H1 (cell line): ENCODE results near the gene PNLDC1. TPM values are rescaled to one million over a fixed set of nuclear protein-coding genes. Genes with fewer than 3 reads are reported as not detected.

Source experiments
- ASH2L ChIP-seq: fragments of 200-600, 300-600 bp; sonication (generic); IDR thresholded peaks from one replicate; pipeline ENCODE4 v1.7.1; 2017; ENCODE audit warnings: low read length
- BACH1 ChIP-seq: IDR thresholded peaks from 2 replicates; pipeline ENCODE4 v1.6.1; 2012; ENCODE audit warnings: low read length, improper control_type of control experiment
- CBX8 ChIP-seq: fragments of 300-800, 300-1000 bp; sonication (generic); IDR thresholded peaks from 2 replicates; pipeline ENCODE4 v1.7.1; 2016; ENCODE audit warnings: low read depth, low read length, borderline replicate concordance
- CEBPB ChIP-seq: IDR thresholded peaks from 2 replicates; pipeline ENCODE4 v1.6.1; 2012; ENCODE audit warnings: low read depth, low read length
- FOSL1 ChIP-seq: IDR thresholded peaks from 2 replicates; pipeline ENCODE4 v1.6.1; 2011; ENCODE audit warnings: mild to moderate bottlenecking, low read depth, low read length, moderate library complexity; ENCODE audit not compliant: insufficient read depth
- KDM4A ChIP-seq: IDR thresholded peaks from one replicate; pipeline ENCODE4 v1.7.1; 2012; ENCODE audit warnings: low read depth, mild to moderate bottlenecking, moderate library complexity, low read length, inconsistent platforms; ENCODE audit not compliant: severe bottlenecking
- RFX5 ChIP-seq: IDR thresholded peaks from 2 replicates; pipeline ENCODE4 v1.6.1; 2011; ENCODE audit warnings: low read depth, low read length, improper control_type of control experiment, borderline replicate concordance
- SP1 ChIP-seq: IDR thresholded peaks from 2 replicates; pipeline ENCODE4 v1.6.1; 2011; ENCODE audit warnings: low read depth, low read length
- SRF ChIP-seq: IDR thresholded peaks from 2 replicates; pipeline ENCODE4 v1.6.1; 2011; ENCODE audit warnings: mild to moderate bottlenecking, low read depth, low read length, moderate library complexity
- ZNF274 ChIP-seq: IDR thresholded peaks from 2 replicates; pipeline ENCODE4 v1.7.0; 2012; ENCODE audit warnings: low read length, borderline replicate concordance; ENCODE audit errors: extremely low read depth
- polyA plus RNA-seq, 7 experiments: library from polyadenylated mRNA; depleted of rRNA in 3 of 7; stranded (reverse) in 5 of 7; unstranded in 2 of 7; fragments of >200 nt in 5 of 7; fragments of 200-250 nt in 2 of 7; gene quantifications; 1 replicate in 5 of 7; 2 replicates in 1 of 7; 4 replicates in 1 of 7; pipeline versions ENCODE4 v1.2.1 to v1.2.3, GENCODE V29; 2011 to 2013; ENCODE audit warnings: missing spikeins in 2 of 7, mixed read lengths in 2 of 7
- total RNA-seq: library from RNA; stranded (reverse); fragmentation: NEBNext Ultra II Directional; extraction: Animal tissue kit (Norgen Biotek cat#: 25700); gene quantifications from 2 replicates; pipeline ENCODE4 v1.2.1, GENCODE V29; 2021
- TF ChIP-seq, protein P1 (sequence below): fragments of 300-600 bp; sonication (generic); IDR thresholded peaks from 2 replicates; pipeline ENCODE4 v1.7.1; 2012; ENCODE audit warnings: low read length, moderate library complexity, mild to moderate bottlenecking, inconsistent platforms; ENCODE audit not compliant: insufficient replicate concordance

The PNLDC1 gene
- total and polyA plus RNA-seq, 2 of the 8 experiments (the other 6 are each of a cell fraction or from before 2014, with no cell fraction given): 0.15 to 0.34 TPM

DNA sequence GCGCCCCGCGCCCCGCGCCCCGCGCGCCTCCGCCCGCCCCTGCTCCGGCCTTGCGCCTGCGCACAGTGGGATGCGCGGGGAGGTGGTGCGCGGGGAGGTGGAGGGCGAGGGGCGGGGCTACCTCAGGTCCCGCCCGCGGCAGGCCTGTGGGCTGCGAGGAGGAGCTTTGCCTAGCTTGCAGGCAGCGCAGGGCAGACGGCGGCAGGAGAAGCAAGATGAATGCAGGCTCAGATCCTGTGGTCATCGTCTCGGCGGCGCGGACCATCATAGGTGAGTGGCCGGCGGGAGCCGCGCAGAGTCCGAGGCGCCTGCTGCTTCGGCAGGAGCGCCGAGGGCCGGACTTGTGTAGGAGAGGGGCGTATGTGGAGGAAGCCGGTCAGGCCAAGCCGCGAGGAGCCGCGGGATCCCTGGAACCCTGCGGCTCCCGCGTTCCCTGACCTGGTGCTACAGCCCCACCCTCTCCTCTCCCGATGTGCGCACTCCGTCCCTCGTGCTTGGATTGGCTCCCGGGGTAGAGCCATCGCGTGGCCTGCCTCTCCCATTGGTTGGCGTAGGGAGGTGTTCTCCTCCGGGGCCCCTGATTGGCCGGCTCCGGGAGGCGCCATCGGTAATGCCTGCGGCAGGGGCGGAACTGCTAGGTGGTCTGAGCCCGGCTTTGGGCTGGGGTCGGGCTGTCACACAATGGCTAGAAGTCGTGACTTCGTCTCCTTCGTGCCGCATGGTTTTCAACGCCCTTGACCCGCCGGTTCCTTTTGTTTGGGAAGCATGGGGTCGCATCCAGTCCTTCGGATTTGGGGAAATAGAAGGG lies 38.0 kb upstream of the PNLDC1 start, which contains the start of gene ACAT2 (continued):
- TF ChIP-seq, protein P1, sequence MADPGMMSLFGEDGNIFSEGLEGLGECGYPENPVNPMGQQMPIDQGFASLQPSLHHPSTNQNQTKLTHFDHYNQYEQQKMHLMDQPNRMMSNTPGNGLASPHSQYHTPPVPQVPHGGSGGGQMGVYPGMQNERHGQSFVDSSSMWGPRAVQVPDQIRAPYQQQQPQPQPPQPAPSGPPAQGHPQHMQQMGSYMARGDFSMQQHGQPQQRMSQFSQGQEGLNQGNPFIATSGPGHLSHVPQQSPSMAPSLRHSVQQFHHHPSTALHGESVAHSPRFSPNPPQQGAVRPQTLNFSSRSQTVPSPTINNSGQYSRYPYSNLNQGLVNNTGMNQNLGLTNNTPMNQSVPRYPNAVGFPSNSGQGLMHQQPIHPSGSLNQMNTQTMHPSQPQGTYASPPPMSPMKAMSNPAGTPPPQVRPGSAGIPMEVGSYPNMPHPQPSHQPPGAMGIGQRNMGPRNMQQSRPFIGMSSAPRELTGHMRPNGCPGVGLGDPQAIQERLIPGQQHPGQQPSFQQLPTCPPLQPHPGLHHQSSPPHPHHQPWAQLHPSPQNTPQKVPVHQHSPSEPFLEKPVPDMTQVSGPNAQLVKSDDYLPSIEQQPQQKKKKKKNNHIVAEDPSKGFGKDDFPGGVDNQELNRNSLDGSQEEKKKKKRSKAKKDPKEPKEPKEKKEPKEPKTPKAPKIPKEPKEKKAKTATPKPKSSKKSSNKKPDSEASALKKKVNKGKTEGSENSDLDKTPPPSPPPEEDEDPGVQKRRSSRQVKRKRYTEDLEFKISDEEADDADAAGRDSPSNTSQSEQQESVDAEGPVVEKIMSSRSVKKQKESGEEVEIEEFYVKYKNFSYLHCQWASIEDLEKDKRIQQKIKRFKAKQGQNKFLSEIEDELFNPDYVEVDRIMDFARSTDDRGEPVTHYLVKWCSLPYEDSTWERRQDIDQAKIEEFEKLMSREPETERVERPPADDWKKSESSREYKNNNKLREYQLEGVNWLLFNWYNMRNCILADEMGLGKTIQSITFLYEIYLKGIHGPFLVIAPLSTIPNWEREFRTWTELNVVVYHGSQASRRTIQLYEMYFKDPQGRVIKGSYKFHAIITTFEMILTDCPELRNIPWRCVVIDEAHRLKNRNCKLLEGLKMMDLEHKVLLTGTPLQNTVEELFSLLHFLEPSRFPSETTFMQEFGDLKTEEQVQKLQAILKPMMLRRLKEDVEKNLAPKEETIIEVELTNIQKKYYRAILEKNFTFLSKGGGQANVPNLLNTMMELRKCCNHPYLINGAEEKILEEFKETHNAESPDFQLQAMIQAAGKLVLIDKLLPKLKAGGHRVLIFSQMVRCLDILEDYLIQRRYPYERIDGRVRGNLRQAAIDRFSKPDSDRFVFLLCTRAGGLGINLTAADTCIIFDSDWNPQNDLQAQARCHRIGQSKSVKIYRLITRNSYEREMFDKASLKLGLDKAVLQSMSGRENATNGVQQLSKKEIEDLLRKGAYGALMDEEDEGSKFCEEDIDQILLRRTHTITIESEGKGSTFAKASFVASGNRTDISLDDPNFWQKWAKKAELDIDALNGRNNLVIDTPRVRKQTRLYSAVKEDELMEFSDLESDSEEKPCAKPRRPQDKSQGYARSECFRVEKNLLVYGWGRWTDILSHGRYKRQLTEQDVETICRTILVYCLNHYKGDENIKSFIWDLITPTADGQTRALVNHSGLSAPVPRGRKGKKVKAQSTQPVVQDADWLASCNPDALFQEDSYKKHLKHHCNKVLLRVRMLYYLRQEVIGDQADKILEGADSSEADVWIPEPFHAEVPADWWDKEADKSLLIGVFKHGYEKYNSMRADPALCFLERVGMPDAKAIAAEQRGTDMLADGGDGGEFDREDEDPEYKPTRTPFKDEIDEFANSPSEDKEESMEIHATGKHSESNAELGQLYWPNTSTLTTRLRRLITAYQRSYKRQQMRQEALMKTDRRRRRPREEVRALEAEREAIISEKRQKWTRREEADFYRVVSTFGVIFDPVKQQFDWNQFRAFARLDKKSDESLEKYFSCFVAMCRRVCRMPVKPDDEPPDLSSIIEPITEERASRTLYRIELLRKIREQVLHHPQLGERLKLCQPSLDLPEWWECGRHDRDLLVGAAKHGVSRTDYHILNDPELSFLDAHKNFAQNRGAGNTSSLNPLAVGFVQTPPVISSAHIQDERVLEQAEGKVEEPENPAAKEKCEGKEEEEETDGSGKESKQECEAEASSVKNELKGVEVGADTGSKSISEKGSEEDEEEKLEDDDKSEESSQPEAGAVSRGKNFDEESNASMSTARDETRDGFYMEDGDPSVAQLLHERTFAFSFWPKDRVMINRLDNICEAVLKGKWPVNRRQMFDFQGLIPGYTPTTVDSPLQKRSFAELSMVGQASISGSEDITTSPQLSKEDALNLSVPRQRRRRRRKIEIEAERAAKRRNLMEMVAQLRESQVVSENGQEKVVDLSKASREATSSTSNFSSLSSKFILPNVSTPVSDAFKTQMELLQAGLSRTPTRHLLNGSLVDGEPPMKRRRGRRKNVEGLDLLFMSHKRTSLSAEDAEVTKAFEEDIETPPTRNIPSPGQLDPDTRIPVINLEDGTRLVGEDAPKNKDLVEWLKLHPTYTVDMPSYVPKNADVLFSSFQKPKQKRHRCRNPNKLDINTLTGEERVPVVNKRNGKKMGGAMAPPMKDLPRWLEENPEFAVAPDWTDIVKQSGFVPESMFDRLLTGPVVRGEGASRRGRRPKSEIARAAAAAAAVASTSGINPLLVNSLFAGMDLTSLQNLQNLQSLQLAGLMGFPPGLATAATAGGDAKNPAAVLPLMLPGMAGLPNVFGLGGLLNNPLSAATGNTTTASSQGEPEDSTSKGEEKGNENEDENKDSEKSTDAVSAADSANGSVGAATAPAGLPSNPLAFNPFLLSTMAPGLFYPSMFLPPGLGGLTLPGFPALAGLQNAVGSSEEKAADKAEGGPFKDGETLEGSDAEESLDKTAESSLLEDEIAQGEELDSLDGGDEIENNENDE: no peak
- TF ChIP-seq SRF: no peak
- TF ChIP-seq RFX5: no peak
- no peak for TF ChIP-seq CEBPB
- TF ChIP-seq ASH2L: peak; percentile 80
- TF ChIP-seq FOSL1: no peak
- no peak for TF ChIP-seq ZNF274
- TF ChIP-seq CBX8: no peak
- peak; percentile 95 for TF ChIP-seq SP1
- TF ChIP-seq KDM4A: peak; percentile 27
- TF ChIP-seq BACH1: no peak
